Upper lobe of right lung (tissue), 1 donor: Measurements from ENCODE around the gene PERM1. TPM values are rescaled to one million over a fixed set of nuclear protein-coding genes. Genes with fewer than 3 reads are reported as not detected.
A peak's percentile ranks its signal among the peaks of the same experiment; 100 is the strongest.

Source experiments
- ATAC-seq: fragments of 200-7000 bp; cut with Tn5 transposase; one replicate; pipeline ENCODE4 v1.9.1; 2020; ENCODE audit warnings: mild to moderate bottlenecking, moderate library complexity
- DNase-seq: peaks from one replicate; pipeline ENCODE4 v3.0.0-alpha.2; 2020
- H3K27ac ChIP-seq: fragments of 200-600 bp; one replicate; pipeline ENCODE4 v1.8.0; 2022
- H3K27me3 ChIP-seq: fragments of 200-600 bp; one replicate; pipeline ENCODE4 v1.8.0; 2022; ENCODE audit warnings: mild to moderate bottlenecking
- H3K36me3 ChIP-seq: fragments of 200-600 bp; one replicate; pipeline ENCODE4 v1.8.0; 2022
- H3K4me1 ChIP-seq: fragments of 200-600 bp; one replicate; pipeline ENCODE4 v1.8.0; 2022
- H3K4me3 ChIP-seq: fragments of 200-600 bp; one replicate; pipeline ENCODE4 v1.8.0; 2022; ENCODE audit warnings: mild to moderate bottlenecking
- H3K9me3 ChIP-seq: fragments of 200-600 bp; one replicate; pipeline ENCODE4 v1.8.0; 2022
- CTCF ChIP-seq: fragments of 200-600 bp; IDR thresholded peaks from one replicate; pipeline ENCODE4 v1.8.0; 2022; ENCODE audit warnings: antibody characterized with exemption
- intact Hi-C: fragments of 100-400 bp; cut with DNase I; formaldehyde crosslinking; loops from one replicate; pipeline ENCODE4 v1.11.0; 2022
- total RNA-seq: library from RNA; stranded (reverse); fragmentation: NEBNext Ultra II Directional; extraction: Animal tissue kit (Norgen Biotek cat#: 25700); gene quantifications from one replicate; pipeline ENCODE4 v1.2.1, GENCODE V29; 2021
- donor health status: DM: no; HTN: yes; CAD: no; lungs with severe emphysema.

PERM1 gene
- total RNA-seq, 1 donor from 2014 or later = 0.35 TPM

DNA sequence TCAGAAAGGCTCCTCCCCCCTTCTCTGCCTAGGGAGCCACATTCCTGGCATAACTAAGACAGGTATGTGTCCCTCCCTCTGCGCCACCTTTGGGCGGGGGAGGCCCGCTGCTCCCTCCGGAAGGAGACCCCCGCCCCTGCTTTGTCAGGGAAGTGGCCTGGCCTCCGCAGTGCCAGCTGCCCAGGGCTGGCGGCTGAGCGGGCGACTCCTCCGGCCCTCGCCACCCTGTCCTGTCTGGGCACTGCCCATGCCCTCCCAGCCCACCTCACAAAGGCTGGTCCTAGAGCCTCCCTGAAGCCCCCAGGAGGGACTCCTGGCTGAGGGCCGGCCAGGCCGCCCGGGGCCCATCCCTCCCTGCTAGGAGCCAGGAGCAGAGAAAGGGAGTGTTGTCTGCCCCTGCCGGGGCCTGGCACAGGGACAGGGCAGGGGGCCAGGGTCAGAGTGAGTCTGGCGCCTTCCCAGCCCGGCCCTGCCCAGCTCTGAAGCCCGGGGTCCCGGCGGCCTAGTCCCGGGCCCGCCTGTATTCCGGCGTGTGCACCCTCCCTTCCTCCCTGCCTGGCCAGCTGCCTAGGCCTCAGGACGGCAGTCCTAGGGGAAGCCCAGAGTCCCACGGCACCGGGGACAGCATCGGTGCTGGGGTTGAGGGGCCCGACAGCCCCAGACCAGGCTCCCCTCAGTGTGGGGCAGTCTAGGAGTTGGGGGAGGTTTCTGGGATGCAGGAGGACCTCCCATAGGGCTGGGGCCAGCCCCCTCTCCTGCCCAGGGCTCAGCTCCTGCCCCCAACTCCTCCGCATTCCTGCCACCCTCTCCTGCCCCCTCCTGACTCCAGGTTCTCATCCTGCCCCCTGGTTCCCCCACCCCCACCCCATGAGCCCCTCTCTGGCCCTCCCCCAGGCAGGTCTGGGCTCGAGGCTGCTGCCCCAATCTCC lies 43.1 kb upstream of the PERM1 start:
- intact Hi-C loops = no loop called here
- ATAC-seq = peak; percentile 75
- Histone ChIP-seq H3K4me3 (peak overlapping the region; percentile 31), H3K4me1 (peaks cover 27% of the 10 kb centered on the region), H3K27me3 (no peaks in the 10 kb centered on the region), H3K9me3 (no peaks in the 10 kb centered on the region), H3K27ac (peak overlapping the region; percentile 77), H3K36me3 (no peaks in the 10 kb centered on the region)
- TF ChIP-seq CTCF = no peak
- DNase-seq = peak; percentile 88

DNA sequence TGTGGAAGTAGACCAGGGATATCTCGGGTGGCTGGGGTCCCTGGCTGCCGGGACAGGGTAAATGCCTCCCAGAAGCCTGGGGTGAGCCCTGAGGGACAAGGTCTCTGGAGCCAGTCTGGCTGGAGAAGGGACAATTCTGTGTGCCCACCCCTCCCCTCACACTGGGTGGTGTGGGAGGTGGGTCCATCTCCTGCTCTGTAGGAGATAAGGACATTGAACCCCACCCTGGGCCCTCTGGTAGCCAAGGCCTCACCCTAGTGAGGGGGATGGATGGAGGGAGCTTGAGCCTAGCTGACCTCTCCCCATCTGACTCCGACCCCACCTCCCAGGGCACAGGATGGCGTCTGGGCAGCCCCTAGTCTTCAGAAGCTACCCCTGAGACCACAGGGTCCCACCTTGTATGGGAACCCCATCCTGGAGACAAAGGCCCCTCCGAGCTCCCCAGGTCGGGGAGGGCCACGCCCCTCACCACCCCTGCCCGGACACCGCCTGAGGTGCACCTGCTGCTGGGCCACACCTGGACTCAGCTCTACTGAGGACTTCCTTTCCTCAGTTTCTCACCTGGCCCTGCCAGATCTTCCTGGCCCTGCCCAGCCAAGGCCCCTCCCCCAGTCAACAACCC lies 42.4 kb upstream of the PERM1 start:
- intact Hi-C loops = no loop called here
- no peak for TF ChIP-seq CTCF
- DNase-seq = no peak
- Histone ChIP-seq H3K27ac (peak overlapping the region; percentile 77), H3K4me1 (peaks cover 27% of the 10 kb centered on the region), H3K27me3 (no peaks in the 10 kb centered on the region), H3K9me3 (no peaks in the 10 kb centered on the region), H3K4me3 (peak overlapping the region; percentile 31), H3K36me3 (no peaks in the 10 kb centered on the region)
- ATAC-seq = no peak

- no peak for TF ChIP-seq CTCF
- Histone ChIP-seq H3K27me3 (no peaks in the 10 kb centered on the region), H3K36me3 (no peaks in the 10 kb centered on the region), H3K4me3 (no peak overlapping the region), H3K4me1 (peaks cover 32% of the 10 kb centered on the region), H3K9me3 (no peaks in the 10 kb centered on the region), H3K27ac (no peak overlapping the region)
- intact Hi-C loops = no loop called here
- ATAC-seq (no peak), DNase-seq (no peak)
Observed at GRCh38 chr1:1023700-1024099, 41.8 kb upstream of the PERM1 start.

DNA sequence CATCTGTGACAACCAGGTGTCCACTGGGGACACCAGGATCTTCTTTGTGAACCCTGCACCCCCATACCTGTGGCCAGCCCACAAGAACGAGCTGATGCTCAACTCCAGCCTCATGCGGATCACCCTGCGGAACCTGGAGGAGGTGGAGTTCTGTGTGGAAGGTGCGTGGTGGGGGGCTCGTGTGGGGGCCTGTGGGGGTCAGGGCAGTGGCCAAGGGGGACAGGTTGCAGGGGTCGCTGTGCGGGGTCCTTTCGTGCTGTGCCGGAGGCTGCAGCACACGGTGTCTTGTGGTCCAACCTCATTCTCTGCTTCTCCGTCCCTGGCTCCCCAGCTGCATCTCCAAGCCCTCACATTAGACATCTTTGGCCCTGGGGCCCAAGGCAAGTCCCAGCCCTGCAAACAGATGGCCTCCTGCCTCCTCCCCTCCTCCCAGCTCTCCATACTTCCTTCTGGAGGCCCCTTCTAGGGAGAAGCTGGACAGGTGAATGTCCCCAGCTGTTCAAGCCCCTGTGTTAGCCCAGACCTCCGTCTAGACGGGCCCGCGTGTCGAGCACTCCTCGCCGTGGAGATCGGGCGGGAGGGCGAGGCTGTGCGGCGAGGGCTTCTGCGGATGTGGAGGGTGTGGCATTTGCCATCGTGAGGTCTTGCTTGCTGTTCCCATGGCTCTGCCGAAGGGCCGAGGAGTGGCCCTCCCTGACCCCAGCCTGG lies 40.6 kb upstream of the PERM1 start:
- intact Hi-C loops = no loop called here
- TF ChIP-seq CTCF = no peak

DNA sequence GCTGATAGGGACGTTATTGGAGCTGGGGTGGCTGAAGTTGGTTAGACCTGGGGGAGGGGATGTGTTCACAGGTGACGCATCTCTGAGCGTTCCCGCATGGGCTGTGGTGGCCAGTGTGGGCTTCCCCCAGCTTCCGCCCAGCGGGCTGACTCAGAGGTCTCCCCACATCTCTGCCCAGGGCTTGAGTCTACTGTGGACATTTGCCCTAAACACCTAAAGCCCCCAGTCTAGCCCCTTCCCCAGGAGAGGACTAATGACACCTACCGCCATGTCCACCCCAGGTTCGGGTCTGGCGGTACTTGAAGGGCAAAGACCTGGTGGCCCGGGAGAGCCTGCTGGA lies 40.0 kb upstream of the PERM1 start:
- Histone ChIP-seq H3K36me3 (no peaks in the 10 kb centered on the region), H3K4me1 (peaks cover 32% of the 10 kb centered on the region), H3K27ac (no peak overlapping the region), H3K27me3 (no peaks in the 10 kb centered on the region), H3K4me3 (no peak overlapping the region), H3K9me3 (no peaks in the 10 kb centered on the region)
- no peak for DNase-seq
- no peak for ATAC-seq
- intact Hi-C loops = no loop called here
- TF ChIP-seq CTCF = no peak

More for the DNA sequence above, 40.6 kb upstream of the PERM1 start:
- Histone ChIP-seq H3K27ac (no peak overlapping the region), H3K4me1 (peaks cover 32% of the 10 kb centered on the region), H3K27me3 (no peaks in the 10 kb centered on the region), H3K36me3 (no peaks in the 10 kb centered on the region), H3K9me3 (no peaks in the 10 kb centered on the region), H3K4me3 (no peak overlapping the region)
- DNase-seq (no peak), ATAC-seq (no peak)
